PC-9 (cell line): ENCODE data around the gene PCDHB6. TPM values are rescaled to one million over a fixed set of nuclear protein-coding genes. Genes with fewer than 3 reads are reported as not detected.
"Not testable (repeated sequence)": the region's sequence is repeated elsewhere in the genome, so short reads cannot be mapped to it uniquely, and the experiment has no call there.

Experiments
- BruUV-seq: library from RNA; stranded (reverse); fragments of 400-500 nt; replicated peaks from 2 replicates; lab custom pipeline; 2021; lab: Mats Ljungman, UMichigan
- CTCF ChIA-PET: fragments of 300-600 bp; sonication (Branson Sonifier 250); formaldehyde crosslinking; loops from one replicate; lab custom pipeline; 2022; ENCODE audit warnings: antibody characterized with exemption; lab: Charles Lee
- POLR2A ChIA-PET: fragments of 300-600 bp; sonication (Branson Sonifier 250); formaldehyde crosslinking; loops from one replicate; lab custom pipeline; 2022; ENCODE audit warnings: antibody characterized with exemption; ENCODE audit not compliant: unreplicated experiment; lab: Charles Lee
- DNase-seq, 2 experiments: peaks; one replicate each; pipeline versions ENCODE4 v3.0.0 to v3.0.0-alpha.2; 2015 to 2022; ENCODE audit warnings: mixed read lengths in 1 of 2
- H2AFZ ChIP-seq: fragments of 200-600 bp; sonication (generic); 2 replicates; pipeline ENCODE4 v1.8.1; 2017; ENCODE audit warnings: antibody characterized with exemption
- H3F3A ChIP-seq: fragments of 200-600 bp; sonication (generic); 2 replicates; pipeline ENCODE4 v1.8.1; 2017; ENCODE audit warnings: antibody characterized with exemption, mild to moderate bottlenecking, low read depth; ENCODE audit not compliant: insufficient read depth
- H3K27ac ChIP-seq: fragments of 200-600 bp; sonication (generic); 2 replicates; pipeline ENCODE4 v1.6.1; 2016; ENCODE audit warnings: mixed run types
- H3K27me3 ChIP-seq: fragments of 200-600 bp; sonication (generic); 2 replicates; pipeline ENCODE4 v1.6.1; 2016; ENCODE audit warnings: low read depth, mixed run types; ENCODE audit not compliant: insufficient read depth
- H3K36me3 ChIP-seq: fragments of 200-600 bp; sonication (generic); 2 replicates; pipeline ENCODE4 v1.6.1; 2016; ENCODE audit warnings: low read depth, mixed run types
- H3K4me1 ChIP-seq: fragments of 200-600 bp; sonication (generic); replicated peaks from 2 replicates; pipeline ENCODE4 v1.6.1; 2016; ENCODE audit warnings: mixed run types; ENCODE audit not compliant: insufficient read depth
- H3K4me2 ChIP-seq: fragments of 200-600 bp; sonication (generic); 2 replicates; pipeline ENCODE4 v1.6.1; 2017; ENCODE audit warnings: mixed run types
- H3K4me3 ChIP-seq: fragments of 200-600 bp; sonication (generic); 2 replicates; pipeline ENCODE4 v1.6.1; 2016; ENCODE audit warnings: mixed run types
- H3K79me2 ChIP-seq: fragments of 200-600 bp; sonication (generic); 2 replicates; pipeline ENCODE4 v1.6.1; 2017; ENCODE audit warnings: low read depth, mixed run types
- H3K9me2 ChIP-seq: fragments of 200-600 bp; sonication (generic); 2 replicates; pipeline ENCODE4 v1.8.1; 2017; ENCODE audit warnings: mild to moderate bottlenecking; ENCODE audit not compliant: insufficient read depth
- H3K9me3 ChIP-seq: fragments of 200-600 bp; sonication (generic); 2 replicates; pipeline ENCODE4 v1.8.1; 2016; ENCODE audit warnings: low read depth; ENCODE audit not compliant: insufficient read depth
- H4K20me1 ChIP-seq: fragments of 200-600 bp; sonication (generic); 2 replicates; pipeline ENCODE4 v1.8.1; 2017; ENCODE audit not compliant: insufficient read depth
- EZH2 ChIP-seq: fragments of 200-600 bp; sonication (generic); IDR thresholded peaks from 2 replicates; pipeline ENCODE4 v1.8.0; 2017; ENCODE audit warnings: antibody characterized with exemption, low read depth
- intact Hi-C: fragments of 100-400 bp; cut with micrococcal nuclease; formaldehyde crosslinking; loops from one replicate; pipeline ENCODE4 v1.10.0; 2022; ENCODE audit not compliant: unreplicated experiment
- total RNA-seq: library from RNA; stranded (reverse); gene quantifications from 2 replicates; pipeline ENCODE4 v1.2.3, GENCODE V29; 2021
- TF ChIP-seq, protein P1 (sequence below): fragments of 200-600 bp; sonication (generic); conservative IDR thresholded peaks from 2 replicates; pipeline ENCODE4 v1.6.1; 2017; ENCODE audit warnings: mixed run types, antibody characterized with exemption, mild to moderate bottlenecking, moderate library complexity

PCDHB6 gene
- total RNA-seq, 1 experiment from 2014 or later = not detected

GRCh38 chr5:141150993-141151325 is 1.1 kb downstream of the PCDHB6 start:
- H2AFZ ChIP-seq = no peak overlapping the region
- H4K20me1 ChIP-seq = no peaks in the 10 kb centered on the region
- H3K27ac ChIP-seq = no peak overlapping the region
- H3F3A ChIP-seq = no peaks in the 10 kb centered on the region
- H3K4me3 ChIP-seq = no peak overlapping the region
- H3K36me3 ChIP-seq = no peaks in the 10 kb centered on the region
- no peaks in the 10 kb centered on the region for H3K27me3 ChIP-seq
- no peaks in the 10 kb centered on the region for H3K9me3 ChIP-seq
- intact Hi-C loops = no loop called here
- ChIA-PET POLR2A (no interaction called here), CTCF (interaction anchor here (0.7 kb wide), 1 partner anchor 9 kb away, joined by 4 read pairs; no protein-coding TSS in a partner anchor)
- TF ChIP-seq, protein P1, sequence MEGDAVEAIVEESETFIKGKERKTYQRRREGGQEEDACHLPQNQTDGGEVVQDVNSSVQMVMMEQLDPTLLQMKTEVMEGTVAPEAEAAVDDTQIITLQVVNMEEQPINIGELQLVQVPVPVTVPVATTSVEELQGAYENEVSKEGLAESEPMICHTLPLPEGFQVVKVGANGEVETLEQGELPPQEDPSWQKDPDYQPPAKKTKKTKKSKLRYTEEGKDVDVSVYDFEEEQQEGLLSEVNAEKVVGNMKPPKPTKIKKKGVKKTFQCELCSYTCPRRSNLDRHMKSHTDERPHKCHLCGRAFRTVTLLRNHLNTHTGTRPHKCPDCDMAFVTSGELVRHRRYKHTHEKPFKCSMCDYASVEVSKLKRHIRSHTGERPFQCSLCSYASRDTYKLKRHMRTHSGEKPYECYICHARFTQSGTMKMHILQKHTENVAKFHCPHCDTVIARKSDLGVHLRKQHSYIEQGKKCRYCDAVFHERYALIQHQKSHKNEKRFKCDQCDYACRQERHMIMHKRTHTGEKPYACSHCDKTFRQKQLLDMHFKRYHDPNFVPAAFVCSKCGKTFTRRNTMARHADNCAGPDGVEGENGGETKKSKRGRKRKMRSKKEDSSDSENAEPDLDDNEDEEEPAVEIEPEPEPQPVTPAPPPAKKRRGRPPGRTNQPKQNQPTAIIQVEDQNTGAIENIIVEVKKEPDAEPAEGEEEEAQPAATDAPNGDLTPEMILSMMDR = no peak
- TF ChIP-seq EZH2 = no peak
- H3K9me2 ChIP-seq = no peaks in the 10 kb centered on the region
- no TSS peak for BruUV-seq
- no peak overlapping the region for H3K4me2 ChIP-seq
- H3K4me1 ChIP-seq = no peaks in the 10 kb centered on the region
- no peak for DNase-seq
- no peaks in the 10 kb centered on the region for H3K79me2 ChIP-seq

- H3K27ac ChIP-seq = not testable (repeated sequence)
Measured at GRCh38 chr5:141151632-141152031, 1.8 kb downstream of the PCDHB6 start.

GRCh38 chr5:141152096-141152495 is 2.2 kb downstream of the PCDHB6 start:
- H3F3A ChIP-seq, DNase-seq, H3K27me3 ChIP-seq, H3K36me3 ChIP-seq, H4K20me1 ChIP-seq, H3K79me2 ChIP-seq, H3K9me2 ChIP-seq, H3K4me3 ChIP-seq, H3K27ac ChIP-seq, H3K4me2 ChIP-seq, H3K9me3 ChIP-seq, POLR2A ChIA-PET, BruUV-seq, CTCF ChIA-PET, H2AFZ ChIP-seq, intact Hi-C loops, H3K4me1 ChIP-seq: not testable (repeated sequence)

More at GRCh38 chr5:141151632-141152031, 1.8 kb downstream of the PCDHB6 start:
- H3K9me3 ChIP-seq, H2AFZ ChIP-seq, BruUV-seq, POLR2A ChIA-PET, DNase-seq, H3F3A ChIP-seq, H3K27me3 ChIP-seq, H3K9me2 ChIP-seq, CTCF ChIA-PET, H3K4me1 ChIP-seq, H4K20me1 ChIP-seq, H3K79me2 ChIP-seq, H3K4me2 ChIP-seq, H3K36me3 ChIP-seq, H3K4me3 ChIP-seq, intact Hi-C loops: not testable (repeated sequence)

GRCh38 chr5:141155540-141156374 is 5.9 kb downstream of the PCDHB6 start:
- no peak for TF ChIP-seq EZH2
- TF ChIP-seq, protein P1 = peak; percentile 40; the same call in 1 of the 2 replicates

GRCh38 chr5:141157356-141157755 is 7.5 kb downstream of the PCDHB6 start:
- DNase-seq, H3K4me1 ChIP-seq, BruUV-seq, H3F3A ChIP-seq, H3K27ac ChIP-seq, H3K9me2 ChIP-seq, H3K79me2 ChIP-seq, POLR2A ChIA-PET, H3K27me3 ChIP-seq, H4K20me1 ChIP-seq, H2AFZ ChIP-seq, H3K36me3 ChIP-seq, H3K4me3 ChIP-seq, H3K4me2 ChIP-seq, CTCF ChIA-PET, intact Hi-C loops, H3K9me3 ChIP-seq: not testable (repeated sequence)

More at GRCh38 chr5:141155540-141156374, 5.9 kb downstream of the PCDHB6 start:
- Histone ChIP-seq H3K9me3 (no peaks in the 10 kb centered on the region), H3K27me3 (no peaks in the 10 kb centered on the region), H3K4me3 (no peak overlapping the region), H3K9me2 (no peaks in the 10 kb centered on the region), H3K79me2 (no peaks in the 10 kb centered on the region), H3F3A (no peaks in the 10 kb centered on the region), H4K20me1 (no peaks in the 10 kb centered on the region), H3K27ac (no peak overlapping the region), H2AFZ (no peak overlapping the region), H3K4me1 (no peaks in the 10 kb centered on the region), H3K4me2 (no peak overlapping the region), H3K36me3 (no peaks in the 10 kb centered on the region)
- POLR2A ChIA-PET = interaction anchor here (0.6 kb wide), 1 partner anchor 22 kb away, joined by 4 read pairs; no protein-coding TSS in a partner anchor
- intact Hi-C loops = no loop called here
- BruUV-seq = no TSS peak
- DNase-seq = no peak
- CTCF ChIA-PET = interaction anchor here (0.5 to 0.6 kb wide), 2 partner anchors 1012 to 1050 kb away, joined by 3 to 7 read pairs; no protein-coding TSS in a partner anchor

DNA sequence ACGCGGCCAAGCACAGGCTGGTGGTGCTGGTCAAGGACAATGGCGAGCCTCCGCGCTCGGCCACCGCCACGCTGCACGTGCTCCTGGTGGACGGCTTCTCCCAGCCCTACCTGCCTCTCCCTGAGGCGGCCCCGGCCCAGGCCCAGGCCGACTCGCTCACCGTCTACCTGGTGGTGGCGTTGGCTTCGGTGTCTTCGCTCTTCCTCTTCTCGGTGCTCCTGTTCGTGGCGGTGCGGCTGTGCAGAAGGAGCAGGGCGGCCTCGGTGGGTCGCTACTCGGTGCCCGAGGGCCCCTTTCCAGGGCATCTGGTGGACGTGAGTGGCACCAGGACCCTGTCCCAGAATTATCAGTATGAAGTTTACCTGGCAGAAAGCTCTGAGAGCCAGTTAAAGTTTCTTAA is 8.0 kb downstream of the PCDHB6 start:
- CTCF ChIA-PET, DNase-seq, H3K79me2 ChIP-seq, H3K4me1 ChIP-seq, H3F3A ChIP-seq, H2AFZ ChIP-seq, POLR2A ChIA-PET, H3K27ac ChIP-seq, H4K20me1 ChIP-seq, BruUV-seq, H3K36me3 ChIP-seq, H3K9me3 ChIP-seq, H3K4me3 ChIP-seq, H3K27me3 ChIP-seq, H3K4me2 ChIP-seq, H3K9me2 ChIP-seq, intact Hi-C loops: not testable (repeated sequence)
